ENCODE measurements around the gene CNDP1.
A peak's percentile ranks its signal among the peaks of the same experiment; 100 is the strongest.
"Not testable (repeated sequence)": the region's sequence is repeated elsewhere in the genome, so short reads cannot be mapped to it uniquely, and the experiment has no call there.

Gene CNDP1

GRCh38 chr18:74521068-74521725 is 13.1 kb upstream of the CNDP1 start:
- no peak for DNase-seq (ENCODE audit: low spot score)

GRCh38 chr18:74522635-74523548 is 11.4 kb upstream of the CNDP1 start:
- DNase-seq (ENCODE audit: low spot score): no peak

- DNase-seq (ENCODE audit: low spot score): no peak
Observed at GRCh38 chr18:74524097-74524496, 10.2 kb upstream of the CNDP1 start.

- DNase-seq (ENCODE audit: low spot score): not testable (repeated sequence)
Observed at GRCh38 chr18:74524915-74525314, 9.4 kb upstream of the CNDP1 start.

GRCh38 chr18:74525741-74526140 is 8.6 kb upstream of the CNDP1 start:
- DNase-seq (ENCODE audit: low spot score): no peak

- DNase-seq (ENCODE audit: low spot score): no peak
Observed at GRCh38 chr18:74526488-74526887, 7.8 kb upstream of the CNDP1 start.

GRCh38 chr18:74528478-74528877 is 5.8 kb upstream of the CNDP1 start:
- DNase-seq (ENCODE audit: low spot score): no peak

GRCh38 chr18:74528913-74529312 is 5.4 kb upstream of the CNDP1 start:
- no peak for DNase-seq (ENCODE audit: low spot score)

- no peak for DNase-seq (ENCODE audit: low spot score)
Observed at GRCh38 chr18:74529378-74529777, 4.9 kb upstream of the CNDP1 start.

- DNase-seq (ENCODE audit: low spot score): no peak
Observed at GRCh38 chr18:74529811-74530583, 4.3 kb upstream of the CNDP1 start.

GRCh38 chr18:74530584-74530862 is 3.8 kb upstream of the CNDP1 start:
- DNase-seq (ENCODE audit: low spot score): no peak

GRCh38 chr18:74531043-74531442 is 3.3 kb upstream of the CNDP1 start:
- DNase-seq (ENCODE audit: low spot score): no peak

- no peak for DNase-seq (ENCODE audit: low spot score)
Observed at GRCh38 chr18:74532511-74533025, 1.7 kb upstream of the CNDP1 start.

- DNase-seq (ENCODE audit: low spot score): no peak
Observed at GRCh38 chr18:74533666-74534065, 634 bp upstream of the CNDP1 start.

GRCh38 chr18:74534981-74535649 is 815 bp downstream of the CNDP1 start:
- no peak for DNase-seq (ENCODE audit: low spot score)

GRCh38 chr18:74539289-74539688 is 5.0 kb downstream of the CNDP1 start:
- DNase-seq (ENCODE audit: low spot score): peak; percentile 1

GRCh38 chr18:74540652-74541421 is 6.5 kb downstream of the CNDP1 start:
- peak; percentile 2 for DNase-seq (ENCODE audit: low spot score)

GRCh38 chr18:74541703-74542555 is 7.6 kb downstream of the CNDP1 start:
- peak; percentile 7 for DNase-seq (ENCODE audit: low spot score)

- DNase-seq (ENCODE audit: low spot score): no peak
Observed at GRCh38 chr18:74544898-74545297, 10.6 kb downstream of the CNDP1 start.

- no peak for DNase-seq (ENCODE audit: low spot score)
Observed at GRCh38 chr18:74546007-74546406, 11.7 kb downstream of the CNDP1 start.
